ENCODE data around the gene SPATA2L.

GRCh38 chr16:89722392-89723278, 21.1 kb upstream of the SPATA2L start:
- TF ChIP-seq POLR2A (IDR thresholded peaks at IDR 0.05) (no peak), CTCF (IDR thresholded peaks at IDR 0.05 in 4 of 5, conservative IDR thresholded peaks at IDR 0.05 in 1 of 5) (no peak)
